NCI-H146 (cell line): Measurements from ENCODE around the gene HNF4A.
A peak's percentile ranks its signal among the peaks of the same experiment; 100 is the strongest.

Source experiments
- DNase-seq: peaks from one replicate; lab custom pipeline; 2025; lab: John Stamatoyannopoulos, UW

Gene HNF4A

GRCh38 chr20:44445742-44446710, 90.5 kb downstream of the HNF4A start:
- DNase-seq = no peak

GRCh38 chr20:44447827-44448419, 92.4 kb downstream of the HNF4A start:
- no peak for DNase-seq

- peak; percentile 30 for DNase-seq
Measured at GRCh38 chr20:44448753-44449546, 93.5 kb downstream of the HNF4A start.

- DNase-seq = peak; percentile 11
Measured at GRCh38 chr20:44449864-44450263, 94.4 kb downstream of the HNF4A start.

- peak; percentile 36 for DNase-seq
Measured at GRCh38 chr20:44450281-44450889, 94.9 kb downstream of the HNF4A start.

GRCh38 chr20:44450903-44451450, 95.5 kb downstream of the HNF4A start:
- DNase-seq = peak; percentile 47

- no peak for DNase-seq
Measured at GRCh38 chr20:44454306-44454963, 98.9 kb downstream of the HNF4A start.

GRCh38 chr20:44455126-44455525, 99.6 kb downstream of the HNF4A start:
- no peak for DNase-seq

- no peak for DNase-seq
Measured at GRCh38 chr20:44456611-44457010, 101.1 kb downstream of the HNF4A start.

- DNase-seq = peak; percentile 92
Measured at GRCh38 chr20:44457016-44457415, 101.5 kb downstream of the HNF4A start.

- DNase-seq = no peak
Measured at GRCh38 chr20:44459271-44459670, 103.8 kb downstream of the HNF4A start.

- peak; percentile 59 for DNase-seq
Measured at GRCh38 chr20:44460795-44461141, 105.3 kb downstream of the HNF4A start.

GRCh38 chr20:44461142-44461802, 105.8 kb downstream of the HNF4A start:
- DNase-seq = peak; percentile 46

- DNase-seq = no peak
Measured at GRCh38 chr20:44461803-44462174, 106.3 kb downstream of the HNF4A start.

- DNase-seq = no peak
Measured at GRCh38 chr20:44463466-44463865, 108.0 kb downstream of the HNF4A start.

GRCh38 chr20:44464514-44464913, 109.0 kb downstream of the HNF4A start:
- DNase-seq = no peak

GRCh38 chr20:44465001-44465560, 109.6 kb downstream of the HNF4A start:
- DNase-seq = no peak

- no peak for DNase-seq
Measured at GRCh38 chr20:44467289-44467883, 111.9 kb downstream of the HNF4A start.

- DNase-seq = no peak
Measured at GRCh38 chr20:44468044-44468782, 112.7 kb downstream of the HNF4A start.
